DMS 273 (cell line): ENCODE measurements around the gene LRRC71.

Source experiments
- DNase-seq: peaks from one replicate; lab custom pipeline; 2025; ENCODE audit not compliant: unreplicated experiment; lab: John Stamatoyannopoulos, UW

The LRRC71 gene

DNA sequence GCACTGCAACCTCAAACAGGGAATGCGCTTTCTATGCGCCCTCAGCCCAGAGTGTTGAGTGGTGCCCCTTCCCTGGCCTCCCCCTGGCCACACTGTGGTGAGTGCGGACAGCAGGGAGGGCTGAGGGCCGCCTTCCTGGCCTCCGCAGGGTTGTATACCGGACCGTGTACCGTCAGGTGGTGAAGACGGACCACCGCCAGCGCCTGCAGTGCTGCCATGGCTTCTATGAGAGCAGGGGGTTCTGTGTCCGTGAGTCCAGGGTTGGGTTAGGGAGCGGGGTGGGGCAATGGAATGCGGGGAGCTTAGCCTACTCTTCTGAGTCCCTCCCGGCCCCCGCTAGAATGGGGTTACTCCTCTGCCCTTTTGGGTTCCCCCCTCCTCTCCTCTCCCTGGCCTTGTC lies 15.3 kb upstream of the LRRC71 start:
- no peak for DNase-seq

DNA sequence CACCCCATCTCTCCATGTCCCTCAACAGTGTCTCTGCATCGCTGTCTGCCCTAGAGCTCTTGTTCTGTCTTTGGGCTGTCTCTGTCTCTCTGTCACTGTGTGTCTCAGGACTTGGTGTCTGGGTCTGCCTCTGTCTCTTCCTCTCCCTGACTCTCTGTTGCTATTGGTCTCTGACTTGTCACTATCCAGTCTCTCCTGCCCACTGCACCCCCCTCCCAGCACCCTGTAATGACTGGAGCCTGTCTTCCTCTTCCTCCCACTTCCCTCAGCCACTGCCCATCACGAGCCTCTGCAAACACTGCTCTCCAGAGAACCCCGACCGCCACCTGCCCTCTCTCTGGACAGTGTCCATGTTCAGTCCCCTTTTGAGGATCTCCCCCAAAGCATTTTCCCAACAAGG lies 14.8 kb upstream of the LRRC71 start:
- DNase-seq = no peak

DNA sequence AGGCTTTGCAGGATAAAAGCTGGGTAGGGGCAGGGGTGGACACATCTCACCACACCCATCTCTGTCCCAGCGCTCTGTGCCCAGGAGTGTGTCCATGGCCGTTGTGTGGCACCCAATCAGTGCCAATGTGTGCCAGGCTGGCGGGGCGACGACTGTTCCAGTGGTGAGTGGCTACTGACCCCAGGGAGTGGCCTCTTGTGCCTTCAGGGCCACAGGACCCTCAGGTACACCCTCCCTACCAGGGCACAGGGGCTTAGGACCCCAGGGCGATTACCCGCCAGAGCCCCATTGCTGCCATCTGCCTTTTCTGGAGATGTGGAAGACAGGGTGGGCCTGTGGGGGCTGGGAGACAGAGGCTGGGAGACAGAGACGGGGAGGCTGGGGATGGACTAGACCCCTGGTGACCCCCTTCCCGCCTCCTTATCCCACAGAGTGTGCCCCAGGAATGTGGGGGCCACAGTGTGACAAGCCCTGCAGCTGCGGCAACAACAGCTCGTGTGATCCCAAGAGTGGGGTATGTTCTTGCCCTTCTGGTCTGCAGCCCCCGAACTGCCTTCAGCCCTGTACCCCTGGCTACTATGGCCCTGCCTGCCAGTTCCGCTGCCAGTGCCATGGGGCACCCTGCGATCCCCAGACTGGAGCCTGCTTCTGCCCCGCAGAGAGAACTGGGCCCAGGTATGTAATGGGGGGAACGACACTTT lies 14.1 kb upstream of the LRRC71 start:
- DNase-seq = no peak

DNA sequence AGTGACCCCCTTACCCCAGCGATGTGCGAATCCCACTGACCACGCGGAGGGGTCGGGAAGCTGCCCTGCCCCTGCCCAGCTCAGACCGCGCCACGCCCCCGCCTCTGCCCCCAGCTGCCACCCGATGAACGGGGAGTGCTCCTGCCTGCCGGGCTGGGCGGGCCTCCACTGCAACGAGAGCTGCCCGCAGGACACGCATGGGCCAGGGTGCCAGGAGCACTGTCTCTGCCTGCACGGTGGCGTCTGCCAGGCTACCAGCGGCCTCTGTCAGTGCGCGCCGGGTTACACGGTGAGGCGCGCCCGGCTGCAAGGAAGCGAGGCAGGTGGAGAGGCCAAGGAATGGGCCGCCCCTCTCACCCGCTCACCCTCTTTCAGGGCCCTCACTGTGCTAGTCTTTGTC lies 11.9 kb upstream of the LRRC71 start:
- DNase-seq = no peak

DNA sequence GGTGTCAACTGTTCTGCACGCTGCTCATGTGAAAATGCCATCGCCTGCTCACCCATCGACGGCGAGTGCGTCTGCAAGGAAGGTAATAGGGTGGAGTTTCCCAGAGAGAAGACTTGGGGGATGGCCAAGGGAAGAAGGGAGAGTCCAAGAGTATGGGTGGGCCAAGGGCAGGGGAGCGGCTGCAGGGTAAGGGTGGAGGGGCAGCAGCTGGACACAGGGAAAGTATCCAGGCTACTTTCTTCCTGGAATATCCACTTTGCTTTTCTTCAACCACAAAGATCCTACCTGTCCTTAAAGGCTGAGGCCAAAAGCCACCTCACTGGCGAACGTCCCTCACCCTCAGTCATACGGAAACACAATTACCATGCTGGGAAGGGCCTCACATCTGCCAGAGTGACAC lies 11.5 kb upstream of the LRRC71 start:
- DNase-seq = no peak

DNA sequence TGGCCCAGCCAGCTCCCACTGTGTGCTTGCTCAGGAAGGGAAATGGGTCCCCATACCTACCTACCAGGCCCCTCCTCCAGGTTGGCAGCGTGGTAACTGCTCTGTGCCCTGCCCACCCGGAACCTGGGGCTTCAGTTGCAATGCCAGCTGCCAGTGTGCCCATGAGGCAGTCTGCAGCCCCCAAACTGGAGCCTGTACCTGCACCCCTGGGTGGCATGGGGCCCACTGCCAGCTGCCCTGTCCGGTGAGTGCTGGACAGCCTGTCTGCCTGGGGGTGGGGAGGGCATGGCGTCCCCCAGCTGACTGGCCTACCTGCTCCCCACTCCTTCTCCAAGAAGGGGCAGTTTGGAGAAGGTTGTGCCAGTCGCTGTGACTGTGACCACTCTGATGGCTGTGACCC lies 10.8 kb upstream of the LRRC71 start:
- DNase-seq = no peak

DNA sequence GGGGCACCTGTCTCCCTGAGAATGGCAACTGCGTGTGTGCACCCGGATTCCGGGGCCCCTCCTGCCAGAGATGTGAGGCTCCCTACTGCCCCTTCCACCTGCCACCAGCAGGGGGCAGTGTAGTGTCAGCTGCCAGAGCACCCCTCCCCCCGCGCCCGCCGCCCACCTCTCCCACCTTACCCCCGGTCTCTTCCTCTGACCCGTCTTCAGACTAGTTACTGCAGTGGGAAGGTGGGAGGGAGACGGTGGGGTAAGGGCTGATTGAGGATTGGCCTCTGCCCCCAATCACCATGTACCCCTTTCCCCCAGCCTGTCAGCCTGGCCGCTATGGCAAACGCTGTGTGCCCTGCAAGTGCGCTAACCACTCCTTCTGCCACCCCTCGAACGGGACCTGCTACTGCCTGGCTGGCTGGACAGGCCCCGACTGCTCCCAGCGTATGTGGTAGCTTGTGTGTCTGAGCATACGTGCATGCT lies 10.1 kb upstream of the LRRC71 start:
- DNase-seq = peak; percentile 65

DNA sequence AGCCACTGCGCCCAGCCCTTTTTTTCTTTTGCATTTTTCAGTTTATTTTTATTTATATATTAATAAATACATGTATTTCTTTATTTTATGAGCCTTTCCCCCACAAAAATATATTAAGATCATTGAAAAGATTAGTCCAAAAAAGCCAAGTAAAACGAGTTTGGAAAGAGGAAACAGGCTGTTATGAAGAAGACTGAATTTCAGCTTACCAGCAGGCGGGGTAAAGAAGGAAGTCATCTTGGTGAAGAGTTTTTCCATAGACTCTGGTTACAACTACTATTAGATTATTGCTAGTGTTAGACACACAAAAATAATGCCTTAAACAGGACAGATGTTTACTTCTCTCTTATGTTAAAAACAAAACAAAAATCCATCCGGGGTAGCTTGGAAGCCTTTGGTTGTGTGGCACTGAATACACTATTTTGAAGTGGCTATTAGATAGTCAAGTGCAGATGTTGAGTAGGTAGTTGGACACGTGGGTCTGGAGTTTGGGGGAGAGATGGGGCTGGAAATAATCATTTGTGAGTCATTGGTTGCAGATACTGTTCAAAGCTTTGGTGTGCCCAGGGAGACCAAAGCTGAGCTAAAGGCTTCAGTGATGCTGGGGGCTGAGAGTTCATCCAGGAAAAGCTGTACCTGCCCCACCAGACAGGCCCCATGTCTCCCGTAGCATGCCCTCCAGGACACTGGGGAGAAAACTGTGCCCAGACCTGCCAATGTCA lies 8.7 kb upstream of the LRRC71 start:
- DNase-seq = no peak

DNA sequence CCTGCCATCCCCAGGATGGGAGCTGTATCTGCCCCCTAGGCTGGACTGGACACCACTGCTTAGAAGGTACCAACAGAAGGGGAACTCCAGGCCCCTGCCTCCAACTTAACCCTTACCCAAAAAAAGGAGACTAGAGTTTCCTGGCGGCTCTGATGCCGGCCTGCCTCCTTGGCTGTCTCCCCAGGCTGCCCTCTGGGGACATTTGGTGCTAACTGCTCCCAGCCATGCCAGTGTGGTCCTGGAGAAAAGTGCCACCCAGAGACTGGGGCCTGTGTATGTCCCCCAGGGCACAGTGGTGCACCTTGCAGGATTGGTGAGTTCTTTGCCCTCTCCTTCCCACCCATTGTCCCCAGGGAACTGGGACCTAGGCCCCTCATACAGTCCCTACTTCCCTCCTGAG lies 8.1 kb upstream of the LRRC71 start:
- DNase-seq = no peak

DNA sequence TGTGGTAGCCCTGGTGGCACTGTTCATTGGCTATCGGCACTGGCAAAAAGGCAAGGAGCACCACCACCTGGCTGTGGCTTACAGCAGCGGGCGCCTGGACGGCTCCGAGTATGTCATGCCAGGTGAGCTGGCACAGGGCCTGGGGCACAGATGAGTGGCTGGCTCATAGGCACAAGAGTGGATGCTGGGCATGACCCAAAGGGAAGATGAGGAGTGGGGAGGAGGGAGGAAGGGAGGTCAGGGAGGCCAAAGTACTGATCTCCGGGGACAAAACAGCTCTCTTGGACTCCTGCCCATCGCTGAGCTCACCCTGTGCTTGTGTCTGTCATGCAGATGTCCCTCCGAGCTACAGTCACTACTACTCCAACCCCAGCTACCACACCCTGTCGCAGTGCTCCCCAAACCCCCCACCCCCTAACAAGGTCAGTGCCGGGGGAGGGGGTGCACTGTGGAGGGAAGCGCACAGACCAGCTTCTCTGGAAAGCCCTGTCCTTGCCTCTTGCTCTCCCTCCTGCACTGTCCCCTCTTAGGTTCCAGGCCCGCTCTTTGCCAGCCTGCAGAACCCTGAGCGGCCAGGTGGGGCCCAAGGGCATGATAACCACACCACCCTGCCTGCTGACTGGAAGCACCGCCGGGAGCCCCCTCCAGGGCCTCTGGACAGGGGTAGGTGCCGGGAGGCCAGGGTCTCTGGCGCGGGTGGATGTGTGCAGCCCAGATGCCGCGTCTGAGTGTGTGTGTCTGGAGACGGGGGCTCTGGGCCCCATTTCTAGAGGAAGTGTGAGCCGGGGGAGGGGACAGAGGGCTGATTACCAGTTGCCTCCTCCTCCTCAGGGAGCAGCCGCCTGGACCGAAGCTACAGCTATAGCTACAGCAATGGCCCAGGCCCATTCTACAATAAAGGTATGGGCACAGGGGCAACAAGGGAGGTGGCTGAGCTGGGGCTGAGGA lies 7.3 kb upstream of the LRRC71 start:
- DNase-seq = peak; percentile 49

DNA sequence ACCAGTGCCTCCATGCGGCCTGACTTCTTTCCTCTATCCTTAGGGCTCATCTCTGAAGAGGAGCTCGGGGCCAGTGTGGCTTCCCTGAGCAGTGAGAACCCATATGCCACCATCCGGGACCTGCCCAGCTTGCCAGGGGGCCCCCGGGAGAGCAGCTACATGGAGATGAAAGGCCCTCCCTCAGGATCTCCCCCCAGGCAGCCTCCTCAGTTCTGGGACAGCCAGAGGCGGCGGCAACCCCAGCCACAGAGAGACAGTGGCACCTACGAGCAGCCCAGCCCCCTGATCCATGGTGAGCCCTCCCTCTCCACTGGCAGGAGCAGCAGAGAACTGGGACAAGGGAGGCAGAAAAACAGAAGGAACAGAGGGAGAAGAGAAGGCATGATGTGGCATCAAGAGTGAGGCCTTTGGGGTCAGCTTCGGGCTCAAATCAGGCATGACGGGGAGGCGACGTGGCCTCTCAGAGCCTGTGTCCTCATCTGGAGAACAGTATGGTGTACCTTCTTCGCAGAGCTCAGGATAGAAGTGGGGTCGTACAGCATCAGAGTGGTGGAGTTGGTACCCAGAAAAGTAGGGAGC lies 6.5 kb upstream of the LRRC71 start:
- no peak for DNase-seq

DNA sequence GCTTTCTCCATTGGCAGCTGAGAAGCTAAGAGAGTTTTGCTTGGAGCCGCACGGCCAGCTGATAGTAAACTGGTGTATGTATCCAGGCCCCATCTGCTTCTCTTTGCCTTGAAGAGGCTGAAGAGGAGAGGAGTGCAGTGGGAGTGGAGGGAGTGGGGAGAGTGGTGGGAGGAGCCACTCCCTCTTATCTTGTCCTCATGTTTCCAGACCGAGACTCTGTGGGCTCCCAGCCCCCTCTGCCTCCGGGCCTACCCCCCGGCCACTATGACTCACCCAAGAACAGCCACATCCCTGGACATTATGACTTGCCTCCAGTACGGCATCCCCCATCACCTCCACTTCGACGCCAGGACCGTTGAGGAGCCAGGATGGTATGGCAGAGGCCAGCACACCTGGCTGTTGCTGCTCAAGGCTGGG lies 6.0 kb upstream of the LRRC71 start:
- DNase-seq = no peak

DNA sequence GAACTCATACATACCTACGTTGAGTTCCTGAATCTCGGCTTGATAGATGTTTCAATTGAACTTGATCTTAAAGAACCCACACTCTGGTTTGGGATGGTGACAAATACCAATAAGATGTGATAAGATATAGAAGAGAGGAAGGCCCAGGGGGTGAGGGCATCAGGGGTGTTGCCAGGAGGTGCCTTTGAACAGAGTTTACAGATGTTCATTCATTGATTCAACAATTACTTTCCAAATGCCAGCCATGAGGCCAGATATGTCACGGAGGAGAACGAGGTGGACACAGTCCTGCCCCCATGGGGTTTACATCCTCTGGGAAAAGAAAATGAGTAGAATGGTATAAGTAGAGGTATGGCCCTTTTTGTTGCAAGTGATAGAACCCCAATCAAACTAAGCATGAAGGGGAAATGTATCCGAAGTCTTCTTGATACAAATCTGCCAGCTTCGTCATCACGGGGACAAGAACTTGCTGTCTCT lies 659 bp downstream of the LRRC71 start:
- DNase-seq = no peak

DNA sequence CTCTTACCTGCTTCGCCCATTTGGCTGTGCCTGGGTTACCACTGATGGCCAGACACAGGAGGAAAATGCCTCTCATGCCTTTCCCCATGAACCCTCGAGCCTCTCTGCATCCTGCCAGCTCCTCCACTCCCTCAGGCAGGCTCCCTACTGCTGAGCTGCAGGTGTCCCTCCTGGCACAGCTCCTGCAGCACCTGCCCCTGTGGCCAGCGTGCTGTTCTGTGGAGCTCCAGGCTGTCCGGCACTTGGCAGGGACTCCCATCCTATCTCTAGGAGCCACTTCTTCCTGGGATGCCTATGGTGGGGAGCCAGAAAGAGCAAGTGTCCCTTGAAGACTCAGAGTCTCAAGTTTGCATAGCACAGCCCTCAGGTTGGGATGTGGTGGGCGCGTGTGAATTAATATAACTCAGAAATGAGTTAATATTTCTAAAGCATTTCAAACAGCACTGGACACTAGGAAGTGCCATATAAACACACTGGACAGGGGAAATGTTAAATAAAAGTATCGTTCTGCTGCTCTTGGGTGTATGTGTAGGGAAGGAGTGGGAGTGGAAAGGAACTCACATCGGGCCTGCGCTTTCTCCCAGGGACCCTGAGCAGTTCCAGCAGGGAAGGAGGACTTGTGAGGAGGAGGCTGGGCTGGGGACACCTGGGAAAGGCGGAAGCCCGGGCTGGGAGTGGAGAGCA lies 2.7 kb downstream of the LRRC71 start:
- DNase-seq = no peak

DNA sequence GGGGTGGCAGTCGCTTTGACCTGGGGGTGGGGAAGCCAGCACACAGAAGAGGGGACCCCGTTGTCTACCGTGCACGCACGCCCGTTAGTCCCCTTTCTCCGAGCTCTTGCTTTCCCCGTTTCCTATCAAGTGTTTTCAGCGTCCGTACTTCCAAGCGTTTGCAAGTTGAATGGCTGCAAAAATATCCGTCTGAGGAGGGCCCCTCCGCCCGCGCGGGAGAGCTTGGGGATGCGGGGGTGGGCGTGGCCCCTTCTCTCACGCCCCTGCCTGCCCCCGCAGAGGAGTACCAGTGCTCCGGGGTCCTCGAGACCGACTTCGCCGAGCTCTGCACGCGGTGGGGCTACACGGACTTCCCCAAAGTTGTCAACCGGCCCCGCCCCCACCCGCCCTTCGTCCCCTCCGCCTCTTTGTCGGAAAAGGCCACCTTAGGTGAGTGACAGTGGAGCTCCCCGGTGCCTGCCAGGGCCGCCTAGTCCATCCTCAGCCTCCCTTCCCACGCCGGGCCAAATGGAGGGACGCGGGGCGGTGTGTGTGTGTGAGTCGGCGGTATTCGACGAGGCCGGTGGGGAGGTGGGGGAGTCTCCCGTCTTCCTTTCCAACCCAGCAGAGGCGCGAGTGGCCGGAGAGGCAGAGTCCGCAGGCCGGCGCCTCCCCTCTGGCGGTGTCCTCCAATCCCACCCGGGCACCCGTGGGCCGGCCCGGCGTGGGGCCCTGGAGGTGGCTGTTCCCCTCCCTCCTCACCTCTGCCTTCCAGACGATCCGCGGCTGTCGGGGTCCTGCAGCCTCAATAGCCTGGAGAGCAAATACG lies 3.4 kb downstream of the LRRC71 start:
- no peak for DNase-seq

DNA sequence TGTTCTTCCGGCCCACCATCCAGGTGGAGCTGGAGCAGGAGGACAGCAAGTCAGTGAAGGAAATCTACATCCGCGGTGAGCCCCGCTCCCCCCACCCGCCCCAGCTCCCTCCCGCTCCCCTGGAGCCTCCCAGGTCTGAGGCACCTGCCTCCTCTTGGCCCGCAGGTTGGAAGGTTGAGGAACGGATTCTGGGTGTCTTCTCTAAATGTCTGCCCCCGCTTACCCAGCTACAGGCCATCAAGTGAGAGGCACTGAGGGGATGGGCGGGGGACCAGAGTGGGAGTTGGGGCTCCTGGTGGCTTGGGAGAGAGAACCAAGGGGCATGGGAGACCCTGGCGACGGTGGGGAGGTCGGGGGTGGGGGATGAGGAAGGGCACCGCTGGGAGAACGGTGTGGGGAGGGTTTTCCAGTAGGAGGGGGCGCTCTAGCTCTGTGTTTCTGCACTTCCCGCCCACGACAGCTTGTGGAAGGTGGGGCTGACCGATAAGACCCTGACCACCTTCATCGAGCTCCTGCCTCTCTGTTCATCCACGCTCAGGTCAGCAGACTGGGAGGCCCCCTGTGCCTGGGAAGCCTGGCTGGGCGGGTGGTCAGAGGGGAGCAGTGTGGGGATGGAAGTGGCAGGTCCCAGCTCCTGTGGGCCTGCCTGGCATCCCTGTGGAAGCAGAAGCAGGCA lies 4.2 kb downstream of the LRRC71 start:
- DNase-seq = no peak

DNA sequence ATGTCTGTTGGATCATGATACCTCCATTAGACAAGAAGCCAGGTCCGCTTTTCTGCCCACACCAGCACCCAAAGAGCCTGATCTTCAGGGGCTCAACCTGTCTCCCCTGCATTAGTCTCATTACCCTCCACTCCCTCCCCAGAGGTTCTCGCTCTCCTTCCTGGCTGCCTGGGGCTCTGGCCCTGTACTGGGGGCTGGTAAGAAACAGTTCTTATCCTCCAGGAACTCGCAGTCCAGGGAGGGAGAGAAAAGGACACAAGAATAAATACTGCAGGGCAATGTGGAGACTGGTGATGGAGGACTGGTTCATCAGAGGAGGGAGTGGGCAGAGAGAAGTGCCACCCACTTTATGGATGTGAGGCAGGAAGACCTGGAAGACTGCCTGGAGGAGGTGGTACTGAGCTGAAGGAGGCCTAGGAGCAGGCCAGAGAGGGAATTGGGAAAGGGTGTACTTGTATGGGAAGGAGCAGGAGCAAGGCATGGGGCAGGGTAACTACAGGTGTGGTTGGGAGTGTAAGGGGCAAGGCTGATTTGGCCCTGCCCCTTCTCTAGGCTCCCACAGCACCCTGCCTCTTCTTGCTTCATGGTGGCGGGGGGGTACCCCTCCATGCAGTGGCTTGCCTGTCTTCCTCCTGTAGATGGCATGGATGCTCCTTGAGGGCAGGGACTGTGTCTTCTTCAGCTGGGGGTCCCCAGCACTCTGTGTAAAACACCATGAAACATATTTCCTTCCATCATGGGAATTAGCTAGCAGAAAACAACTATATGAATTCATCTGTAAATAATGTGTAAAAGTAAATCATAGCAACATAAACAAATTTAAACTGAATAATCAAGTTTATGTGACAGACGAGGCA lies 5.0 kb downstream of the LRRC71 start:
- DNase-seq = no peak

DNA sequence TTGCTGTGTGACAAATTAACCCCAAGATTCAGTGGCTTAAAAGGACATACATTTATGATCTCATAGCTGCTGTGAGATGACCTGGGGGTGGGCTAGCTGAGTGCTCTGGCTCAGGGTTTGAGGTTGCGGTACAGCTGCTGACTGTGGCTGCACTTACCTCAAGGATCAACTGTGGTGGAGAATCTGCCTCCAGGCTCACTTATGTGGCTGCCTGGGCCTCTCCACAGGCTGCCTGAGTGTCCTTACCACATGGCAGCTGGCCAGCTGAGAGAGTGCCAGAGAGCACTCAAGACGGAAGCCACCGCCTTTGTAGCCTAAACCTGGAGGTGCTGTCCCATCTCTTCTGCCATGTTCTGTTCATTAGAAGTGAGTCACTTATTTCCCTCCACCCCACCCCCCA lies 5.7 kb downstream of the LRRC71 start:
- DNase-seq = peak; percentile 72
